Smooth muscle cell (in vitro differentiated cells): ENCODE results near the gene COL5A2. TPM values are rescaled to one million over a fixed set of nuclear protein-coding genes. Genes with fewer than 3 reads are reported as not detected.
A peak's percentile ranks its signal among the peaks of the same experiment; 100 is the strongest.

ENCODE experiments used
- DNase-seq: peaks from one replicate; lab custom pipeline; 2025; ENCODE audit not compliant: unreplicated experiment; lab: John Stamatoyannopoulos, UW
- H2AFZ ChIP-seq: fragments of 200-600 bp; sonication (generic); 2 replicates; pipeline ENCODE4 v1.6.0; 2016; ENCODE audit warnings: antibody characterized with exemption, low read depth, mild to moderate bottlenecking
- H3F3A ChIP-seq: fragments of 200-600 bp; sonication (generic); 2 replicates; pipeline ENCODE4 v1.6.0; 2017; ENCODE audit warnings: antibody characterized with exemption, low read depth
- H3K27ac ChIP-seq: fragments of 200-600 bp; sonication (generic); 2 replicates; pipeline ENCODE4 v1.5.1; 2016; ENCODE audit warnings: low read depth, mild to moderate bottlenecking
- H3K27me3 ChIP-seq: fragments of 200-600 bp; sonication (generic); 2 replicates; pipeline ENCODE4 v1.6.1; 2016; ENCODE audit warnings: low read depth, mild to moderate bottlenecking
- H3K36me3 ChIP-seq: fragments of 200-600 bp; sonication (generic); 2 replicates; pipeline ENCODE4 v1.5.1; 2016; ENCODE audit warnings: low read depth
- H3K4me1 ChIP-seq: fragments of 200-600 bp; sonication (generic); 2 replicates; pipeline ENCODE4 v1.5.1; 2016; ENCODE audit warnings: low read depth
- H3K4me2 ChIP-seq: fragments of 200-600 bp; sonication (generic); 2 replicates; pipeline ENCODE4 v1.6.0; 2016; ENCODE audit warnings: mild to moderate bottlenecking
- H3K4me3 ChIP-seq: fragments of 200-600 bp; sonication (generic); 2 replicates; pipeline ENCODE4 v1.5.1; 2016; ENCODE audit warnings: mild to moderate bottlenecking
- H3K79me2 ChIP-seq: fragments of 200-600 bp; sonication (generic); 2 replicates; pipeline ENCODE4 v1.6.0; 2016; ENCODE audit warnings: low read depth, mild to moderate bottlenecking
- H3K9ac ChIP-seq: fragments of 200-600 bp; sonication (generic); 2 replicates; pipeline ENCODE4 v1.6.0; 2016; ENCODE audit warnings: low read depth
- H3K9me3 ChIP-seq: fragments of 200-600 bp; sonication (generic); replicated peaks from 2 replicates; pipeline ENCODE4 v1.5.1; 2016; ENCODE audit warnings: low read depth
- H4K20me1 ChIP-seq: fragments of 200-600 bp; sonication (generic); 2 replicates; pipeline ENCODE4 v1.6.0; 2016; ENCODE audit warnings: low read depth
- WGBS: methylation state at CpG from one replicate; pipeline ENCODE4 v1.1.7; 2016; ENCODE audit warnings: low lambda C conversion rate; 5-methylcytosine and 5-hydroxymethylcytosine counted together
- polyA plus RNA-seq: library from polyadenylated mRNA; unstranded; fragments of >200 nt; fragmentation: Nextera tagmentation; extraction: Ambion mirVana; gene quantifications from 2 replicates; pipeline ENCODE4 v1.2.1, GENCODE V29; 2016
- total RNA-seq: library from RNA; depleted of rRNA; stranded (reverse); fragments of >200 nt; gene quantifications from 2 replicates; pipeline ENCODE4 v1.2.3, GENCODE V29; 2014
- TF ChIP-seq, protein P1 (sequence below): fragments of 200-600 bp; sonication (generic); IDR thresholded peaks from 2 replicates; pipeline ENCODE4 v1.5.1; 2017; ENCODE audit warnings: borderline replicate concordance, mild to moderate bottlenecking, antibody characterized with exemption; ENCODE audit not compliant: insufficient read depth, poor library complexity, severe bottlenecking

COL5A2 gene
- total and polyA plus RNA-seq, 2 experiments from 2014 or later = 364 to 697 TPM

DNA sequence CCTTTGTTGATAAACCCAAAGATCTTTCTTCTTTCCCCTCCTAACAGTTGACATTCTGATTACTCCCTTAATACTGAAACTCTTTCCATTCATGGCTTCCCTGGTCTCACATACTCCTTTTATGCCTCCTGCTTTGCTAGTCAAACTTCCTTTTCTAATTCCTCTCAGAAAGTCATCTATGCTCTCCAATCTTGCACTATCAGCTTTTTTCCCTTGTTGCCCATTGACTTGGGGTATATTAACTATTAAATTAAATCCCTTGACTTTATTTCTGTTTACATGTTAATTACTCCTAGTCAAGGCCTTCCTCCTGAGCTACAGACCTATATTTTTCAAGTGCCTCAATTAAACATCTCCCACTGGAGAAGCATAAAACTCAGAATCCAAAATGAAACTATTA lies 3.6 kb upstream of the COL5A2 start:
- Histone ChIP-seq H3K9ac (no peak overlapping the region), H3K4me2 (no peak overlapping the region), H3F3A (peaks cover 13% of the 10 kb centered on the region), H3K27ac (no peak overlapping the region), H3K4me1 (peaks cover 9% of the 10 kb centered on the region), H4K20me1 (no peaks in the 10 kb centered on the region), H3K4me3 (no peak overlapping the region), H3K27me3 (no peaks in the 10 kb centered on the region), H2AFZ (peak overlapping the region; percentile 16), H3K9me3 (no peaks in the 10 kb centered on the region), H3K36me3 (no peaks in the 10 kb centered on the region), H3K79me2 (peaks cover 38% of the 10 kb centered on the region)
- TF ChIP-seq, protein P1, sequence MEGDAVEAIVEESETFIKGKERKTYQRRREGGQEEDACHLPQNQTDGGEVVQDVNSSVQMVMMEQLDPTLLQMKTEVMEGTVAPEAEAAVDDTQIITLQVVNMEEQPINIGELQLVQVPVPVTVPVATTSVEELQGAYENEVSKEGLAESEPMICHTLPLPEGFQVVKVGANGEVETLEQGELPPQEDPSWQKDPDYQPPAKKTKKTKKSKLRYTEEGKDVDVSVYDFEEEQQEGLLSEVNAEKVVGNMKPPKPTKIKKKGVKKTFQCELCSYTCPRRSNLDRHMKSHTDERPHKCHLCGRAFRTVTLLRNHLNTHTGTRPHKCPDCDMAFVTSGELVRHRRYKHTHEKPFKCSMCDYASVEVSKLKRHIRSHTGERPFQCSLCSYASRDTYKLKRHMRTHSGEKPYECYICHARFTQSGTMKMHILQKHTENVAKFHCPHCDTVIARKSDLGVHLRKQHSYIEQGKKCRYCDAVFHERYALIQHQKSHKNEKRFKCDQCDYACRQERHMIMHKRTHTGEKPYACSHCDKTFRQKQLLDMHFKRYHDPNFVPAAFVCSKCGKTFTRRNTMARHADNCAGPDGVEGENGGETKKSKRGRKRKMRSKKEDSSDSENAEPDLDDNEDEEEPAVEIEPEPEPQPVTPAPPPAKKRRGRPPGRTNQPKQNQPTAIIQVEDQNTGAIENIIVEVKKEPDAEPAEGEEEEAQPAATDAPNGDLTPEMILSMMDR = no peak
- no peak for DNase-seq

DNA sequence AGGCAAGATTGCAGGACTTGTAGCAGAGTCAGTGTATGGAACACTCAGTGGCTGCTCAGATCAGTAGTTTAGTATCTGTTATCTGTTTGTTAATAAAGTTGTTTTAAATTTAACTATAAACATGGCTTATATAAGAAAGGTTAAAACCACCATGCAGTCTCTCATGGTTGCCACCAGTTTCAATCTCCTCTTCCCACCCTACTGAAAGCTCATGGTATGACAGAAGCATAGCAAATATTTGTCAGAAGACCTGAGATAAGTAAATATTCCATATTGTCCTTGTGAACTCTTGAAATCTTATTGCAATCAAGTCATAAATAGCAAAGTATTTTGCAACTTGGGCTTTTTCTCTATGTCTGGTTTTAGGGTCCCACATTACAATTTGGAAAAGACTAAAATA lies 2.1 kb upstream of the COL5A2 start:
- Histone ChIP-seq H3K4me3 (no peak overlapping the region), H2AFZ (no peak overlapping the region), H3K9me3 (no peaks in the 10 kb centered on the region), H3K36me3 (no peaks in the 10 kb centered on the region), H3K4me1 (peaks cover 9% of the 10 kb centered on the region), H3K79me2 (peaks cover 52% of the 10 kb centered on the region), H3F3A (peaks cover 13% of the 10 kb centered on the region), H3K27me3 (no peaks in the 10 kb centered on the region), H3K27ac (no peak overlapping the region), H3K4me2 (no peak overlapping the region), H3K9ac (no peak overlapping the region), H4K20me1 (peaks cover 9% of the 10 kb centered on the region)
- TF ChIP-seq, protein P1 = no peak
- DNase-seq = no peak

DNA sequence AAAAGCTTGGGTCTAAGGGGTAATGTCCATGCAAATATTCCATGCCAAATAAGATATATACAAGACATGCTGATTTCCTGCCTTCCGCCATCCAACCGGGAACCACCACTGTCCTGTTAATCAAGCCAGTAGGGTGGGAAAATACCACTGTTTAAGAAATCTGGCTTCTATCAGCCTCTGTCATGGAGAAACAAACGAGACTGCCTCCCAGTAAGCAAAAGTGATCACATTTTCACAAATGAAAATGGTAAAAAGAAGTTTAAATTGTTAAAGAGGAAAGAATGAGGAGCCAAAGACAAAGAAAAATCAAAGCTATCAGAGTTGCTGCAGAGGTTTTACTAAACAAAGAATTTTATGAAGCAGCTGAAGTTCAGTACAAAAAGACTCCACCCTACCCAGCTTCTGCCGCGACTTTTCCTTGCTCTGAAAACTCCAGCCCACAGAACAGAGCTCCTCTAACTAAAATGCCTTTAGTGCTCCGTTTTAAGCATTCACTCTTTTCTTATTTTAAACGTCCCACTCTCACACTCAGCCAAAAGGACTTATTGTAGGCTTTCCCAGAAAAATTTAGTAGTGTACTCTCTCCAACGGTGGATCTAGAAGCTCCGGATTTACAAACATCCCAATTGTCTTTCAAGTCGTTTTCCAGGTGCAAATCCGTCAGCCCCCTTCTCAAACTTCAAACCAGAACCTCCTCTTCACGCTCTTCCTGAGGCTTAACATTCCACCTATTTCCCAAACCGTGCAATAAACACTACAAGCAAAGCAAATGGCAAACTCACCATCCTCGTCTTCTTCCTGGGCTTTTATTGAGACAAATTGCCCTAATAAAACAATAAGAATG lies 613 bp downstream of the COL5A2 start:
- DNase-seq = no peak
- WGBS = under 1% methylated on average over 14 of the region's 14 CpGs
- H3F3A ChIP-seq = peaks cover 16% of the 10 kb centered on the region
- H3K4me3 ChIP-seq = peak overlapping the region; percentile 84
- no peaks in the 10 kb centered on the region for H3K27me3 ChIP-seq
- peak overlapping the region; percentile 100 for H3K4me2 ChIP-seq
- TF ChIP-seq, protein P1 = no peak
- peak overlapping the region; percentile 84 for H3K27ac ChIP-seq
- H3K4me1 ChIP-seq = peaks cover 9% of the 10 kb centered on the region
- H4K20me1 ChIP-seq = peaks cover 35% of the 10 kb centered on the region
- H3K79me2 ChIP-seq = peaks cover 80% of the 10 kb centered on the region
- H3K9ac ChIP-seq = peak overlapping the region; percentile 92
- H3K9me3 ChIP-seq = no peaks in the 10 kb centered on the region
- peak overlapping the region; percentile 84 for H2AFZ ChIP-seq
- no peaks in the 10 kb centered on the region for H3K36me3 ChIP-seq

DNA sequence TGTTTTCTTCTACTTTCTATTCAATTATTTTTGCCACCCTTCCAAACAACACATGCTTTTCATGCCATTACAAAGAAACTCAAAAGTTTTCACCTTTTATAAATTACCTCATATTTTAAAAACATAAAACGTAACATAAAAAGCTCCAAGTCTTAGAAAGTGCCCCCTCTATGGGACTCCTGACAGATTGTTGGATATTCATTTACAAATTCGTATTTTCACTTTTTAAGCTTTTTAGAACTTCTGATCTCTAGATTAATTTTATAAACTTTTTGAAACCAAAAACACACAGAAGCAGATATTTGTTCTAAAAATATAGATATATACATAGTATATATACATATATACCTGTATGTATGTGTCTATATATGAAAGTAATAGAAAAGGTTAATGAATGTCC lies 1.5 kb downstream of the COL5A2 start:
- no peaks in the 10 kb centered on the region for H3K27me3 ChIP-seq
- TF ChIP-seq, protein P1 = peak; percentile 38
- peak overlapping the region; percentile 100 for H3K4me2 ChIP-seq
- H3K79me2 ChIP-seq = peaks cover 89% of the 10 kb centered on the region
- peak overlapping the region; percentile 92 for H3K9ac ChIP-seq
- 8% methylated on average over 2 of the region's 2 CpGs for whole genome bisulfite sequencing
- no peaks in the 10 kb centered on the region for H3K9me3 ChIP-seq
- H2AFZ ChIP-seq = no peak overlapping the region
- H4K20me1 ChIP-seq = peaks cover 44% of the 10 kb centered on the region
- H3K27ac ChIP-seq = peak overlapping the region; percentile 84
- no peaks in the 10 kb centered on the region for H3K36me3 ChIP-seq
- H3F3A ChIP-seq = peaks cover 18% of the 10 kb centered on the region
- no peak for DNase-seq
- peak overlapping the region; percentile 84 for H3K4me3 ChIP-seq
- peaks cover 9% of the 10 kb centered on the region for H3K4me1 ChIP-seq
